GM21515 (cell line): ENCODE data around the gene ANK3.

Experiments used
- ATAC-seq: cut with Tn5 transposase; IDR thresholded peaks from one replicate; pipeline ENCODE4 v1.9.1; 2021; ENCODE audit not compliant: unreplicated experiment

The ANK3 gene

GRCh38 chr10:60380781-60381180 lies 8.9 kb downstream of the ANK3 start:
- no peak for ATAC-seq

- ATAC-seq, result no peak
These were observed 11.7 kb downstream of the ANK3 start for GRCh38 chr10:60377955-60378354.

GRCh38 chr10:60377042-60377352 lies 12.7 kb downstream of the ANK3 start:
- no peak for ATAC-seq

- no peak for ATAC-seq
These were observed 13.2 kb downstream of the ANK3 start for GRCh38 chr10:60376221-60377041.

- ATAC-seq, result no peak
These were observed 14.2 kb downstream of the ANK3 start for GRCh38 chr10:60375293-60376004.

GRCh38 chr10:60374836-60375235 lies 14.8 kb downstream of the ANK3 start:
- no peak for ATAC-seq

GRCh38 chr10:60372436-60372835 lies 17.2 kb downstream of the ANK3 start:
- no peak for ATAC-seq

GRCh38 chr10:60369547-60369930 lies 20.1 kb downstream of the ANK3 start:
- ATAC-seq, result no peak

GRCh38 chr10:60368875-60369546 lies 20.7 kb downstream of the ANK3 start:
- ATAC-seq, result no peak

GRCh38 chr10:60367901-60368300 lies 21.8 kb downstream of the ANK3 start:
- no peak for ATAC-seq

- ATAC-seq, result no peak
These were observed 22.2 kb downstream of the ANK3 start for GRCh38 chr10:60367431-60367830.

GRCh38 chr10:60367024-60367423 lies 22.7 kb downstream of the ANK3 start:
- no peak for ATAC-seq

GRCh38 chr10:60363187-60363586 lies 26.5 kb downstream of the ANK3 start:
- no peak for ATAC-seq

GRCh38 chr10:60362461-60362860 lies 27.2 kb downstream of the ANK3 start:
- ATAC-seq, result no peak

GRCh38 chr10:60359066-60359465 lies 30.6 kb downstream of the ANK3 start:
- no peak for ATAC-seq

GRCh38 chr10:60358282-60358681 lies 31.4 kb downstream of the ANK3 start:
- peak; percentile 97 for ATAC-seq

- no peak for ATAC-seq
These were observed 36.0 kb downstream of the ANK3 start for GRCh38 chr10:60353519-60354258.

- ATAC-seq, result peak; percentile 66
These were observed 37.6 kb downstream of the ANK3 start for GRCh38 chr10:60352105-60352504.

- peak; percentile 39 for ATAC-seq
These were observed 38.4 kb downstream of the ANK3 start for GRCh38 chr10:60351191-60351853.

GRCh38 chr10:60350400-60350799 lies 39.3 kb downstream of the ANK3 start:
- no peak for ATAC-seq

GRCh38 chr10:60349426-60349825 lies 40.2 kb downstream of the ANK3 start:
- ATAC-seq, result no peak
